ENCODE measurements around the gene APOD. TPM values are rescaled to one million over a fixed set of nuclear protein-coding genes. Genes with fewer than 3 reads are reported as not detected.

The APOD gene
- total RNA-seq, 6 donors from 2014 or later = 29.7 to 120 (median 67.4) TPM

GRCh38 chr3:195544230-195544536 is 39.6 kb downstream of the APOD start:
- no peaks in the 10 kb centered on the region for H3K9me3 ChIP-seq
- H3K27ac ChIP-seq = peak overlapping the region in 1 of 4 donors; percentile 98
- no peak for TF ChIP-seq POLR2A (IDR thresholded peaks at IDR 0.05)
- TF ChIP-seq, protein P1, sequence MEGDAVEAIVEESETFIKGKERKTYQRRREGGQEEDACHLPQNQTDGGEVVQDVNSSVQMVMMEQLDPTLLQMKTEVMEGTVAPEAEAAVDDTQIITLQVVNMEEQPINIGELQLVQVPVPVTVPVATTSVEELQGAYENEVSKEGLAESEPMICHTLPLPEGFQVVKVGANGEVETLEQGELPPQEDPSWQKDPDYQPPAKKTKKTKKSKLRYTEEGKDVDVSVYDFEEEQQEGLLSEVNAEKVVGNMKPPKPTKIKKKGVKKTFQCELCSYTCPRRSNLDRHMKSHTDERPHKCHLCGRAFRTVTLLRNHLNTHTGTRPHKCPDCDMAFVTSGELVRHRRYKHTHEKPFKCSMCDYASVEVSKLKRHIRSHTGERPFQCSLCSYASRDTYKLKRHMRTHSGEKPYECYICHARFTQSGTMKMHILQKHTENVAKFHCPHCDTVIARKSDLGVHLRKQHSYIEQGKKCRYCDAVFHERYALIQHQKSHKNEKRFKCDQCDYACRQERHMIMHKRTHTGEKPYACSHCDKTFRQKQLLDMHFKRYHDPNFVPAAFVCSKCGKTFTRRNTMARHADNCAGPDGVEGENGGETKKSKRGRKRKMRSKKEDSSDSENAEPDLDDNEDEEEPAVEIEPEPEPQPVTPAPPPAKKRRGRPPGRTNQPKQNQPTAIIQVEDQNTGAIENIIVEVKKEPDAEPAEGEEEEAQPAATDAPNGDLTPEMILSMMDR (IDR thresholded peaks at IDR 0.05) = no peak
- no peak for TF ChIP-seq EP300 (IDR thresholded peaks at IDR 0.05)
- no peak for TF ChIP-seq POLR2AphosphoS5 (IDR thresholded peaks at IDR 0.05)
- peaks cover 29 to 49% (median 35%) of the 10 kb centered on the region in 4 donors for H3K4me1 ChIP-seq
- no peaks in the 10 kb centered on the region for H3K36me3 ChIP-seq
- WGBS, 2 donors = 90 to 91% methylated on average over 4 of the region's 4 CpGs
- ATAC-seq (ENCODE audit: low FRiP score in 2 of 2) (no peak), DNase-seq (no peak)
- H3K27me3 ChIP-seq = no peaks in the 10 kb centered on the region
- H3K4me3 ChIP-seq = peak overlapping the region in 1 of 4 donors; percentile 79

- H3K9me3 ChIP-seq = no peaks in the 10 kb centered on the region
Observed at GRCh38 chr3:195543500-195544229, 40.1 kb downstream of the APOD start.

DNA sequence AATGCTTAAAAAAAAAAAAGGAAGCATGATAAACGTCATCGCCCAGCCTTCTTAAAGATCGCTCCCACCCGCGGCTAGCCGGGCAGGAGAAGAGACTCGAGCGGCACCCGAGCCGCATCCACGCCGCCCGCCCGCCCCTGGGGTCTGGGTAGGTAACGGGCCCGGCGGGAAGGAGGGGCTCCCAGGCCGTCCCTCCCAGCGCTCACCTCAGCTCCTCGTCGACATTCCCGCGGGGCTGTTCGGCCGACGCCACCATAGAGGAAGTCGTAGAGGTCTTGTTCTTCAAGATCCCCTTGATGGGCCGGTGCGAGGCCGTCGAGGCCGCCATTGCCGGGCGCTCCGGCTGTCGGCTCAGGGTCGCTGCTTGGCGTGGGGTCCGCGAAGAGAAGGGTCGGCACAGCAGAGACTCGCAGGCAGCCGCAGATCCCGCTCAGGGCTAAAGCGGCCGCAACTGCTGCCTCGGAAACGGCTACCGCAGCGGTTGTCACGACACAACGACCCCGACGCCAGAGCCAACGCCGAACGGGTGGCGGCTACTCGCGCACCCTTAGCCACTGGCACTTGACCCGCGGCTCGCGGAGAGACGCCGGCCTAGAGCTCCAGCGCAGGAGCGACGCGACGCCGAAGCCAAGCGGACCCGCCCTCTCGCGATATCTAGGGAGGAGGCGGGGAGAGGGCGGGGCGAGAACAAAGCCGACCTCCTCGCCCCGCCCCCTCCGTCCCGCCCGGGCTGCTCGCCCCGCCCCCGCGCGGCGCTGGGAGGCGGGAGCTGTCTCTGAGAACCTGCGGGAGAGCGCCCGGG is 40.8 kb downstream of the APOD start, which contains the start of gene PPP1R2:
Gene PPP1R2 (minus strand): TSS at position 628 of the 802 bp plus-strand sequence. CDS start 300 bp downstream, at position 328.
- DNase-seq (peak; percentile 93 to 97), ATAC-seq (ENCODE audit: low FRiP score in 2 of 2) (peak; percentile 98)
- Histone ChIP-seq H3K27ac (peak within 1 kb of the TSS; percentile 93 to 98 (median 98)), H3K27me3 (no peaks in the 10 kb centered on the region), H3K9me3 (no peaks in the 10 kb centered on the region), H3K36me3 (no peaks in the 10 kb centered on the region), H3K4me1 (peaks cover 35 to 61% (median 38%) of the 10 kb centered on the region in 4 donors), H3K4me3 (peak within 1 kb of the TSS; percentile 79 to 84 (median 82))
- WGBS, 2 donors = 0 to 1% methylated on average over 16 to 33 of the region's 95 CpGs
- TF ChIP-seq, protein P1 (IDR thresholded peaks at IDR 0.05) = peak in 1 of 6 experiments; percentile 29
- peak; percentile 44 to 98 (median 96) for TF ChIP-seq POLR2A (IDR thresholded peaks at IDR 0.05)
- peak; percentile 95 to 99 for TF ChIP-seq POLR2AphosphoS5 (IDR thresholded peaks at IDR 0.05)
- TF ChIP-seq EP300 (IDR thresholded peaks at IDR 0.05) = peak in 1 of 4 donors; percentile 58

More at GRCh38 chr3:195543500-195544229, 40.1 kb downstream of the APOD start:
- 25 to 32% methylated on average over 19 to 38 of the region's 38 CpGs for WGBS, 2 donors
- peak overlapping the region; percentile 93 to 98 (median 98) for H3K27ac ChIP-seq
- ATAC-seq (ENCODE audit: low FRiP score in 2 of 2) (peak; percentile 34 to 39), DNase-seq (peak in 1 of 2 donors; percentile 81)
- TF ChIP-seq EP300 (IDR thresholded peaks at IDR 0.05) = no peak
- TF ChIP-seq, protein P1 (IDR thresholded peaks at IDR 0.05) = no peak
- TF ChIP-seq POLR2A (IDR thresholded peaks at IDR 0.05) = no peak
- no peak for TF ChIP-seq POLR2AphosphoS5 (IDR thresholded peaks at IDR 0.05)
- no peaks in the 10 kb centered on the region for H3K27me3 ChIP-seq
- peak overlapping the region; percentile 50 to 84 (median 80) for H3K4me3 ChIP-seq
- H3K36me3 ChIP-seq = no peaks in the 10 kb centered on the region
- peaks cover 34 to 53% (median 37%) of the 10 kb centered on the region in 4 donors for H3K4me1 ChIP-seq

DNA sequence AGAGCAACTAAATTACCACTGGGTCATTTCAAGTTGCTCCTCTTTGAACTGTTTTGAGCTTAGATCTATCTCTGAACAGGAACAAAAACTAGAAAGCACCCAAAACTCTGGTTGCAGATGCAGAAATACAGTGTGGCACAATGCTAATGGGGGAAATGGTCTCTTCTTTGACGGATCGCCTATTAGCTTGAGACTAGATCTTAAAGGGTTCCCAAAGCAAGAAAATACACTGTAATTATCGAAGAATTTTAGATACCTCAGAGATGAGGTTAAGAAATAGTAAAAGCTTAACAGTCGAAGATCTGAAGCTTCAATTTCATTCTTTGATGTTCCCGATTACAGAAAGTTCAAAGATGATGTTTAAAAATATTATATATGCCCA is 41.4 kb downstream of the APOD start:
- no peak for DNase-seq
- Histone ChIP-seq H3K9me3 (no peaks in the 10 kb centered on the region), H3K27ac (peak overlapping the region; percentile 93 to 98 (median 98)), H3K36me3 (no peaks in the 10 kb centered on the region), H3K4me1 (peaks cover 35 to 66% (median 40%) of the 10 kb centered on the region in 4 donors), H3K4me3 (peak overlapping the region; percentile 79 to 84 (median 82)), H3K27me3 (no peaks in the 10 kb centered on the region)
- TF ChIP-seq POLR2AphosphoS5 (IDR thresholded peaks at IDR 0.05) (no peak), EP300 (IDR thresholded peaks at IDR 0.05) (no peak), POLR2A (IDR thresholded peaks at IDR 0.05) (no peak)
- TF ChIP-seq, protein P1 (IDR thresholded peaks at IDR 0.05) = no peak
- ATAC-seq (ENCODE audit: low FRiP score in 2 of 2) = no peak
- WGBS, 2 donors = 0 to 1% methylated on average over 5 of the region's 5 CpGs
